ENCODE data around the gene MBIP.

- no peak for TF ChIP-seq CTCF (IDR thresholded peaks at IDR 0.05)
- TF ChIP-seq CHD4 (IDR thresholded peaks at IDR 0.05; ENCODE audit: borderline replicate concordance), result no peak
- no peak for TF ChIP-seq JUN (IDR thresholded peaks at IDR 0.05)
- no peak for TF ChIP-seq POLR2A (IDR thresholded peaks at IDR 0.05; ENCODE audit: low read length)
- no peak for TF ChIP-seq REST (IDR thresholded peaks at IDR 0.05)
- no peak for TF ChIP-seq ELK1 (IDR thresholded peaks at IDR 0.05; ENCODE audit: low read depth, low read length)
- TF ChIP-seq ZNF302 (CRISPR knock-in tag; IDR thresholded peaks at IDR 0.05), result no peak
- TF ChIP-seq EP300 (IDR thresholded peaks at IDR 0.05), result no peak
- no peak for TF ChIP-seq MAX (IDR thresholded peaks at IDR 0.05)
- TF ChIP-seq EHMT2 (IDR thresholded peaks at IDR 0.05; ENCODE audit: low read depth), result no peak
These were observed 50.2 kb downstream of the MBIP start for GRCh38 chr14:36270191-36270590.

All from A549 (cell line).